K562 treated with DMSO at 1 percent for 48 hours (cell line): Measurements from ENCODE around the gene LRRC14B. TPM values are rescaled to one million over a fixed set of nuclear protein-coding genes. Genes with fewer than 3 reads are reported as not detected.

Experiments used
- total RNA-seq: library from RNA; unstranded; fragments of 300-600 nt; gene quantifications from 2 replicates; pipeline ENCODE4 v1.2.3, GENCODE V29; 2022; ENCODE audit warnings: low replicate concordance; ENCODE audit errors: extremely low read depth

The LRRC14B gene
- total RNA-seq: not detected in 2 replicates

GRCh38 chr5:191036-191948 lies at the start of gene LRRC14B:
Gene LRRC14B (plus strand): TSS chr5:191495. CDS start chr5:191539, 44 bp downstream.

GRCh38 chr5:217494-218456 lies 26.5 kb downstream of the LRRC14B start, which contains the start of the genes CCDC127 and SDHA:
Gene CCDC127 (minus strand): TSS chr5:218153. CDS start chr5:216849, 1,304 bp downstream.
Gene SDHA (plus strand): TSS chr5:218320. CDS start chr5:218356, 36 bp downstream.

Other genes with a start within 250 kb of the LRRC14B start
- not detected in 2 replicates for gene PLEKHG4B, start 99.3 kb upstream of the LRRC14B start, total RNA-seq
- not detected in 2 replicates for gene CCDC127, start 26.7 kb downstream of the LRRC14B start, total RNA-seq
- 937 TPM in 1 of 2 replicates, not detected in the other for gene SDHA, start 26.8 kb downstream of the LRRC14B start, total RNA-seq
- gene PDCD6, start 80.2 kb downstream of the LRRC14B start, total RNA-seq: not detected in 2 replicates
- not detected in 2 replicates for gene AHRR, start 130.2 kb downstream of the LRRC14B start, total RNA-seq